Measurements from ENCODE around the gene EXOC3.

- TF ChIP-seq NR2C2 (IDR thresholded peaks at IDR 0.05; ENCODE audit: borderline replicate concordance, control insufficient read depth, insufficient read length, low read depth) = no peak
- no peak for TF ChIP-seq POLR2AphosphoS5 (IDR thresholded peaks at IDR 0.05; ENCODE audit: low read length)
- no peak for TF ChIP-seq EZH2 (IDR thresholded peaks at IDR 0.05; ENCODE audit: borderline replicate concordance, control insufficient read depth, low read depth, low read length)
- no peak for TF ChIP-seq CTCF (IDR thresholded peaks at IDR 0.05 in 2 of 3, conservative IDR thresholded peaks at IDR 0.05 in 1 of 3; ENCODE audit: control insufficient read depth in 2 of 3, extremely low read depth in 1 of 3, insufficient read depth in 1 of 3, low read depth in 3 of 3, low read length in 3 of 3)
- TF ChIP-seq RCOR1 (conservative IDR thresholded peaks at IDR 0.05; ENCODE audit: low read depth, low read length) = no peak
- TF ChIP-seq EP300 (IDR thresholded peaks at IDR 0.05; ENCODE audit: borderline replicate concordance in 1 of 2, control insufficient read depth in 1 of 2, low read depth in 2 of 2, low read length in 2 of 2) = no peak
- TF ChIP-seq PBX3 (IDR thresholded peaks at IDR 0.05; ENCODE audit: insufficient replicate concordance, low read depth, low read length) = no peak
- no peak for TF ChIP-seq CREB1 (IDR thresholded peaks at IDR 0.05; ENCODE audit: low read depth)
Measured at GRCh38 chr5:407051-407450, 35.9 kb upstream of the EXOC3 start.
